SK-N-SH treated with all-trans-retinoic acid at 6 μM for 48 hours (cell line): Measurements from ENCODE around the gene PRDM15.

Source experiments
- CSDC2 ChIP-seq: fragments of 250-450 bp; sonication (Bioruptor Pico); IDR thresholded peaks from 2 replicates; pipeline ENCODE4 v1.5.0; 2020; ENCODE audit warnings: mild to moderate bottlenecking, moderate library complexity
- GLIS3 ChIP-seq: fragments of 250-450 bp; sonication (Bioruptor Pico); IDR thresholded peaks from 2 replicates; pipeline ENCODE4 v1.5.0; 2020; ENCODE audit warnings: mild to moderate bottlenecking, moderate library complexity
- RARB ChIP-seq: fragments of 250-450 bp; sonication (Bioruptor Pico); IDR thresholded peaks from 2 replicates; pipeline ENCODE4 v1.8.0; 2021; ENCODE audit warnings: mild to moderate bottlenecking, moderate library complexity
- ZFP3 ChIP-seq: fragments of 250-450 bp; sonication (Bioruptor Pico); IDR thresholded peaks from 2 replicates; pipeline ENCODE4 v1.5.0; 2020; ENCODE audit warnings: mild to moderate bottlenecking, moderate library complexity
- ZNF565 ChIP-seq: fragments of 450-650 bp; formaldehyde crosslinking; conservative IDR thresholded peaks from 2 replicates; pipeline ENCODE4 v1.5.0; 2020; ENCODE audit warnings: low read depth, mild to moderate bottlenecking, moderate library complexity
- TF ChIP-seq, protein P1 (sequence below): fragments of 250-450 bp; sonication (Bioruptor Pico); IDR thresholded peaks from 2 replicates; pipeline ENCODE4 v1.5.0; 2020; ENCODE audit warnings: mild to moderate bottlenecking, moderate library complexity
- TF ChIP-seq, protein P2 (sequence below): fragments of 250-450 bp; sonication (Bioruptor Pico); IDR thresholded peaks from 2 replicates; pipeline ENCODE4 v1.8.0; 2020; ENCODE audit warnings: mild to moderate bottlenecking, moderate library complexity, borderline replicate concordance

DNA sequence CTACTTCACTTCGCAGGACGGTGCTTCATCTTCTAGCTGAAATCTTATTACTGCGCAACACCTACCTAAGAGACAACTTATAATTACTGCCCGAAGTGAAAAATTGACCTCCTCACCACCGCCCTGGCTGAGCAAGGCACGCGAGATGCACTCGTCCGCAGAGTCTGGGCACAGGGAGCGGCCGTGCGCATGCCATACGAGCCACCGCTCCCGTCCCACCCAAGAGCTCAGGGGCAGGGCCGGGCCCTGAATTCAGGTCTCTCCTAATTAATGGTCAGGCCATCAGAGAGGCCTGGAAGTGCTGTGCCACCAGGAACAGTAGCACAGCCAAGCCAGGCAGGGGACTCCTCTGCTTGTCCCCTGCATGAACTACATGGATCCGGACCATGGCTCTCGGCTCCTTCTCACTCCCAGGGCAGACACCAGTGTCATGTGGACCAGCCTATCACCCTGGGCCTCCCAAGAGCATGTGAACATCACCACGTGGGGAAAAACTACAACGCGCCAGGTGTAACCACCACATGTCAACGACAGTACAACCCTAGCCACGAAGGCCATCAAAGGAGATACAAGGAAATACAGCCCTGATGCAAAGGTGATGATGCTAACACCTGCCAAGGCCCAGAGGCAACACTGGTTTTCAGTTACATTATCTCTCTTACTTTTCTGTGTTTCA is 123.7 kb downstream of the PRDM15 start:
- TF ChIP-seq RARB (CRISPR knock-in tag) (no peak), ZNF565 (CRISPR knock-in tag) (no peak), GLIS3 (CRISPR knock-in tag) (no peak), ZFP3 (CRISPR knock-in tag) (no peak), CSDC2 (CRISPR knock-in tag) (no peak)
- TF ChIP-seq, protein P1, sequence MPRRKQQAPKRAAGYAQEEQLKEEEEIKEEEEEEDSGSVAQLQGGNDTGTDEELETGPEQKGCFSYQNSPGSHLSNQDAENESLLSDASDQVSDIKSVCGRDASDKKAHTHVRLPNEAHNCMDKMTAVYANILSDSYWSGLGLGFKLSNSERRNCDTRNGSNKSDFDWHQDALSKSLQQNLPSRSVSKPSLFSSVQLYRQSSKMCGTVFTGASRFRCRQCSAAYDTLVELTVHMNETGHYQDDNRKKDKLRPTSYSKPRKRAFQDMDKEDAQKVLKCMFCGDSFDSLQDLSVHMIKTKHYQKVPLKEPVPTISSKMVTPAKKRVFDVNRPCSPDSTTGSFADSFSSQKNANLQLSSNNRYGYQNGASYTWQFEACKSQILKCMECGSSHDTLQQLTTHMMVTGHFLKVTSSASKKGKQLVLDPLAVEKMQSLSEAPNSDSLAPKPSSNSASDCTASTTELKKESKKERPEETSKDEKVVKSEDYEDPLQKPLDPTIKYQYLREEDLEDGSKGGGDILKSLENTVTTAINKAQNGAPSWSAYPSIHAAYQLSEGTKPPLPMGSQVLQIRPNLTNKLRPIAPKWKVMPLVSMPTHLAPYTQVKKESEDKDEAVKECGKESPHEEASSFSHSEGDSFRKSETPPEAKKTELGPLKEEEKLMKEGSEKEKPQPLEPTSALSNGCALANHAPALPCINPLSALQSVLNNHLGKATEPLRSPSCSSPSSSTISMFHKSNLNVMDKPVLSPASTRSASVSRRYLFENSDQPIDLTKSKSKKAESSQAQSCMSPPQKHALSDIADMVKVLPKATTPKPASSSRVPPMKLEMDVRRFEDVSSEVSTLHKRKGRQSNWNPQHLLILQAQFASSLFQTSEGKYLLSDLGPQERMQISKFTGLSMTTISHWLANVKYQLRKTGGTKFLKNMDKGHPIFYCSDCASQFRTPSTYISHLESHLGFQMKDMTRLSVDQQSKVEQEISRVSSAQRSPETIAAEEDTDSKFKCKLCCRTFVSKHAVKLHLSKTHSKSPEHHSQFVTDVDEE = no peak
- TF ChIP-seq, protein P2, sequence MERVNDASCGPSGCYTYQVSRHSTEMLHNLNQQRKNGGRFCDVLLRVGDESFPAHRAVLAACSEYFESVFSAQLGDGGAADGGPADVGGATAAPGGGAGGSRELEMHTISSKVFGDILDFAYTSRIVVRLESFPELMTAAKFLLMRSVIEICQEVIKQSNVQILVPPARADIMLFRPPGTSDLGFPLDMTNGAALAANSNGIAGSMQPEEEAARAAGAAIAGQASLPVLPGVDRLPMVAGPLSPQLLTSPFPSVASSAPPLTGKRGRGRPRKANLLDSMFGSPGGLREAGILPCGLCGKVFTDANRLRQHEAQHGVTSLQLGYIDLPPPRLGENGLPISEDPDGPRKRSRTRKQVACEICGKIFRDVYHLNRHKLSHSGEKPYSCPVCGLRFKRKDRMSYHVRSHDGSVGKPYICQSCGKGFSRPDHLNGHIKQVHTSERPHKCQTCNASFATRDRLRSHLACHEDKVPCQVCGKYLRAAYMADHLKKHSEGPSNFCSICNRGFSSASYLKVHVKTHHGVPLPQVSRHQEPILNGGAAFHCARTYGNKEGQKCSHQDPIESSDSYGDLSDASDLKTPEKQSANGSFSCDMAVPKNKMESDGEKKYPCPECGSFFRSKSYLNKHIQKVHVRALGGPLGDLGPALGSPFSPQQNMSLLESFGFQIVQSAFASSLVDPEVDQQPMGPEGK (CRISPR knock-in tag) = no peak
